Measurements from ENCODE around the gene HACD3. TPM values are rescaled to one million over a fixed set of nuclear protein-coding genes. Genes with fewer than 3 reads are reported as not detected.

Gene HACD3
- total RNA-seq, 1 donor from 2014 or later: 271 TPM

DNA sequence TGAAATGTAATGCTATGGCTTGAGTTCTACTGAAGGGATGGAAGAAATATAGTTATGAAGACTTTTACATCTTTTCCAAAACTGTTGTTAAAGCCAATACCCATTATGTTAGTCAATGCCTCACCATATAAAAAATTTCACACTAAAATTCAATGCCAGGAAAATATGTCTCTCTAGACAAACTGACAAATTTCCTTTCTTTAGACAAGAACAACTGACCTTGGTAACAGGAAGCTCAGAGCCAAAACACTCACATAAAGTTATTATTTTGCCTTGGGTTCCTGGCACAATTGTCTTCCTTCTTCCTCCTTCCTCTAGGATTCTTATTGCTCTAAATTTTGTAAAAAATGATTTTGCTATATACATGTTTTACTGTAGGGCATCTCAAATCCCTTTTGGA is 54.0 kb downstream of the HACD3 start:
- no peak for TF ChIP-seq CTCF (IDR thresholded peaks at IDR 0.05)
- no peak for TF ChIP-seq EZH2 (IDR thresholded peaks at IDR 0.05)
- no peak for TF ChIP-seq EZH2phosphoT487 (IDR thresholded peaks at IDR 0.05)
- H3K4me1 Mint-ChIP-seq: peaks cover 54% of the 10 kb centered on the region
- H3K36me3 Mint-ChIP-seq: peaks cover 25% of the 10 kb centered on the region
- DNase-seq (ENCODE audit: low spot score): no peak
- H3K27ac ChIP-seq: no peak overlapping the region
- no peak overlapping the region for H3K4me3 Mint-ChIP-seq
- H3K27me3 ChIP-seq: no peaks in the 10 kb centered on the region
- peaks cover 16% of the 10 kb centered on the region for H3F3A ChIP-seq (ENCODE audit: low read depth)
- peaks cover under 1% of the 10 kb centered on the region for H4K20me1 ChIP-seq (ENCODE audit: low read depth)
- no peaks in the 10 kb centered on the region for H3K9me3 Mint-ChIP-seq
- no peaks in the 10 kb centered on the region for H3K79me2 ChIP-seq (ENCODE audit: low read depth)
- no peaks in the 10 kb centered on the region for H3K9me3 ChIP-seq (ENCODE audit: low read depth)
- H3K4me2 ChIP-seq: no peak overlapping the region
- peaks cover 7% of the 10 kb centered on the region for H3K4me1 ChIP-seq
- no peak overlapping the region for H3K9ac ChIP-seq
- H3K4me3 ChIP-seq: no peak overlapping the region
- no peaks in the 10 kb centered on the region for H3K36me3 ChIP-seq
- H3K27ac Mint-ChIP-seq: peak overlapping the region; percentile 98
- no peak overlapping the region for H2AFZ ChIP-seq (replicated peaks)
- no peaks in the 10 kb centered on the region for H3K27me3 Mint-ChIP-seq (ENCODE audit: insufficient read depth, low read depth)

DNA sequence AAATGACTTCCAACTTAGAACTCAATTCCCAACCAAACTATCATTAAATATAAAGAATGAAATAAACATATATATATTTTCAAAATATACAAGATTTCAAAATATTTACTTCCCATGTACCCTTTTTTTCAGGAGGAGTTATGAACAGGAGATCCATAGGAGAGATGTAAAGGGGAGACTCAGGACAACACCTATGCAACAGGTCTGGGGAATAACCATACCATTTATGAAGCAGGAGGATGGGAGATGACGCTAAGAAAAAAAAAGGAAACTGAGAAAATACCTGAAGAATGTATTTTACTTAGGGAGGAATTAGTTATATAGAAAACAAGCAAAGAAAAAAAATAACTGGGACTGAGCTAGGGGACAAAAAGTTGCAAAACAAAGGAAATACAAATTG is 56.8 kb downstream of the HACD3 start:
- Mint-ChIP-seq H3K4me3 (no peak overlapping the region), H3K27ac (peak overlapping the region; percentile 29), H3K4me1 (peaks cover 35% of the 10 kb centered on the region), H3K36me3 (peaks cover 20% of the 10 kb centered on the region), H3K9me3 (no peaks in the 10 kb centered on the region), H3K27me3 (ENCODE audit: insufficient read depth, low read depth) (no peaks in the 10 kb centered on the region)
- Histone ChIP-seq H3K4me1 (no peaks in the 10 kb centered on the region), H3K27ac (no peak overlapping the region), H3K4me2 (no peak overlapping the region), H3K27me3 (no peaks in the 10 kb centered on the region), H3K9me3 (ENCODE audit: low read depth) (no peaks in the 10 kb centered on the region), H3K36me3 (peaks cover 8% of the 10 kb centered on the region), H3K9ac (no peak overlapping the region), H2AFZ (replicated peaks) (no peak overlapping the region), H4K20me1 (ENCODE audit: low read depth) (no peaks in the 10 kb centered on the region), H3K79me2 (ENCODE audit: low read depth) (no peaks in the 10 kb centered on the region), H3F3A (ENCODE audit: low read depth) (no peaks in the 10 kb centered on the region), H3K4me3 (no peak overlapping the region)
- no peak for DNase-seq (ENCODE audit: low spot score)
- no peak for TF ChIP-seq EZH2phosphoT487 (IDR thresholded peaks at IDR 0.05)
- TF ChIP-seq CTCF (IDR thresholded peaks at IDR 0.05): no peak
- TF ChIP-seq EZH2 (IDR thresholded peaks at IDR 0.05): no peak

GRCh38 chr15:65595960-65596359 is 65.7 kb downstream of the HACD3 start:
- no peak overlapping the region for H3K27ac Mint-ChIP-seq
- peak; percentile 56 for TF ChIP-seq CTCF (IDR thresholded peaks at IDR 0.05)
- no peak for TF ChIP-seq EZH2phosphoT487 (IDR thresholded peaks at IDR 0.05)
- TF ChIP-seq EZH2 (IDR thresholded peaks at IDR 0.05): no peak

More at GRCh38 chr15:65595960-65596359, 65.7 kb downstream of the HACD3 start:
- H3K79me2 ChIP-seq (ENCODE audit: low read depth): no peaks in the 10 kb centered on the region
- H3K4me3 ChIP-seq: no peak overlapping the region
- no peak overlapping the region for H3K9ac ChIP-seq
- Mint-ChIP-seq H3K4me1 (no peaks in the 10 kb centered on the region), H3K36me3 (peaks cover 19% of the 10 kb centered on the region), H3K9me3 (no peaks in the 10 kb centered on the region), H3K4me3 (no peak overlapping the region), H3K27me3 (ENCODE audit: insufficient read depth, low read depth) (no peaks in the 10 kb centered on the region)
- H3K36me3 ChIP-seq: peaks cover 14% of the 10 kb centered on the region
- H3K27ac ChIP-seq: no peak overlapping the region
- no peaks in the 10 kb centered on the region for H3K27me3 ChIP-seq
- no peak overlapping the region for H3K4me2 ChIP-seq
- DNase-seq (ENCODE audit: low spot score): peak; percentile 41
- H3K4me1 ChIP-seq: no peaks in the 10 kb centered on the region
- no peaks in the 10 kb centered on the region for H4K20me1 ChIP-seq (ENCODE audit: low read depth)
- no peak overlapping the region for H2AFZ ChIP-seq (replicated peaks)
- no peaks in the 10 kb centered on the region for H3F3A ChIP-seq (ENCODE audit: low read depth)
- no peaks in the 10 kb centered on the region for H3K9me3 ChIP-seq (ENCODE audit: low read depth)
